ENCODE results near the gene ARL4A. TPM values are rescaled to one million over a fixed set of nuclear protein-coding genes. Genes with fewer than 3 reads are reported as not detected.

Gene ARL4A
- total RNA-seq, 2 experiments from 2014 or later: 72.5 to 75.9 TPM

- Histone ChIP-seq H3K4me1 (ENCODE audit: insufficient read depth, low read length) (no peaks in the 10 kb centered on the region), H3K9me3 (ENCODE audit: control insufficient read depth in 1 of 2, insufficient read depth in 1 of 2, low read length in 2 of 2) (no peaks in the 10 kb centered on the region), H3K4me3 (ENCODE audit: low read length) (no peak overlapping the region), H3K27me3 (ENCODE audit: control insufficient read depth in 1 of 2, insufficient read depth in 2 of 2, low read length in 2 of 2) (no peaks in the 10 kb centered on the region), H3K27ac (ENCODE audit: low read depth in 1 of 2, low read length in 2 of 2) (no peak overlapping the region), H3K36me3 (ENCODE audit: insufficient read depth, low read length) (no peaks in the 10 kb centered on the region)
- H3K4me1 Mint-ChIP-seq (ENCODE audit: low read depth): peaks cover 11% of the 10 kb centered on the region
- intact Hi-C loops (cut with DNase I, micrococcal nuclease): loop anchor here in 1 of 2 experiments (10.0 kb wide), 1 partner anchor 127 kb away; no protein-coding TSS in a partner anchor
- no peaks in the 10 kb centered on the region for H3K9me3 Mint-ChIP-seq
- no peak overlapping the region for H3K27ac Mint-ChIP-seq
- DNase-seq: no peak
- H3K4me3 Mint-ChIP-seq: no peak overlapping the region
- ChIA-PET POLR2A (interaction anchor here (2.1 kb wide), 1 partner anchor 52 kb away, joined by 6 read pairs; no protein-coding TSS in a partner anchor), CTCF (interaction anchor here (1.0 kb wide), 1 partner anchor 51 kb away, joined by 4 read pairs; the partner anchor contains the start of gene ARL4A)
- no peaks in the 10 kb centered on the region for H3K27me3 Mint-ChIP-seq
- ATAC-seq (ENCODE audit: poor library complexity): no peak
- TF ChIP-seq, protein P1, sequence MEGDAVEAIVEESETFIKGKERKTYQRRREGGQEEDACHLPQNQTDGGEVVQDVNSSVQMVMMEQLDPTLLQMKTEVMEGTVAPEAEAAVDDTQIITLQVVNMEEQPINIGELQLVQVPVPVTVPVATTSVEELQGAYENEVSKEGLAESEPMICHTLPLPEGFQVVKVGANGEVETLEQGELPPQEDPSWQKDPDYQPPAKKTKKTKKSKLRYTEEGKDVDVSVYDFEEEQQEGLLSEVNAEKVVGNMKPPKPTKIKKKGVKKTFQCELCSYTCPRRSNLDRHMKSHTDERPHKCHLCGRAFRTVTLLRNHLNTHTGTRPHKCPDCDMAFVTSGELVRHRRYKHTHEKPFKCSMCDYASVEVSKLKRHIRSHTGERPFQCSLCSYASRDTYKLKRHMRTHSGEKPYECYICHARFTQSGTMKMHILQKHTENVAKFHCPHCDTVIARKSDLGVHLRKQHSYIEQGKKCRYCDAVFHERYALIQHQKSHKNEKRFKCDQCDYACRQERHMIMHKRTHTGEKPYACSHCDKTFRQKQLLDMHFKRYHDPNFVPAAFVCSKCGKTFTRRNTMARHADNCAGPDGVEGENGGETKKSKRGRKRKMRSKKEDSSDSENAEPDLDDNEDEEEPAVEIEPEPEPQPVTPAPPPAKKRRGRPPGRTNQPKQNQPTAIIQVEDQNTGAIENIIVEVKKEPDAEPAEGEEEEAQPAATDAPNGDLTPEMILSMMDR (IDR thresholded peaks at IDR 0.05): no peak
- no peaks in the 10 kb centered on the region for H3K36me3 Mint-ChIP-seq (ENCODE audit: low read depth)
Measured at GRCh38 chr7:12737836-12738235, 50.4 kb downstream of the ARL4A start.

DNA sequence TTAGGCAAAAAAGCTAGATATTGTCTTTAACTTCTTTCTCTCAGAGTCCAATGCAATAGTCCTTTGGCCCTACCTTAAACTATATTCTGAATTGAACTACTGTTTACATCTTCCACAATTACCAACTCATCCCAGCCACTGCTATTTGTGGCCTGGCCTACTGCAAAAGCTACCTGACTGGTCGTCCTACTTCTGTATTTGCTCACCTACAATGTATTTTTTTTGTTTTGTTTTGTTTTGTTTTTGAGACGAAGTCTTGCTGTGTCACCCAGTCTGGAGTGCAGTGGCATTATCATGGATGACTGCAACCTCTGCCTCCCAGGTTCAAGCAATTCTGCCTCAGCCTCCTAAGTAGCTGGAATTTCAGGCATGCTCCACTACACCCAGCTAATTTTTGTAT is 51.2 kb downstream of the ARL4A start:
- TF ChIP-seq, protein P1 (IDR thresholded peaks at IDR 0.05): no peak
- ATAC-seq (ENCODE audit: poor library complexity): no peak
- DNase-seq: no peak
- ChIA-PET CTCF (interaction anchor here (0.9 to 1.0 kb wide), 2 partner anchors 51 to 64 kb away, joined by 3 to 4 read pairs; partner anchors contain the start of gene ARL4A), POLR2A (interaction anchor here (2.1 kb wide), 1 partner anchor 52 kb away, joined by 6 read pairs; no protein-coding TSS in a partner anchor)
- Histone ChIP-seq H3K9me3 (ENCODE audit: control insufficient read depth in 1 of 2, insufficient read depth in 1 of 2, low read length in 2 of 2) (no peaks in the 10 kb centered on the region), H3K4me3 (ENCODE audit: low read length) (no peak overlapping the region), H3K36me3 (ENCODE audit: insufficient read depth, low read length) (no peaks in the 10 kb centered on the region), H3K27me3 (ENCODE audit: control insufficient read depth in 1 of 2, insufficient read depth in 2 of 2, low read length in 2 of 2) (no peaks in the 10 kb centered on the region), H3K4me1 (ENCODE audit: insufficient read depth, low read length) (no peaks in the 10 kb centered on the region), H3K27ac (ENCODE audit: low read depth in 1 of 2, low read length in 2 of 2) (no peak overlapping the region)
- Mint-ChIP-seq H3K27me3 (no peaks in the 10 kb centered on the region), H3K27ac (no peak overlapping the region), H3K4me3 (no peak overlapping the region), H3K36me3 (ENCODE audit: low read depth) (no peaks in the 10 kb centered on the region), H3K4me1 (ENCODE audit: low read depth) (peaks cover 11% of the 10 kb centered on the region), H3K9me3 (no peaks in the 10 kb centered on the region)
- intact Hi-C loops (cut with DNase I, micrococcal nuclease): loop anchor here in 1 of 2 experiments (10.0 kb wide), 1 partner anchor 126 kb away; no protein-coding TSS in a partner anchor

Other genes with a start within 250 kb of the ARL4A start
- gene SCIN, start 116.9 kb upstream of the ARL4A start, total RNA-seq: under 1 TPM in 1 of 2 experiments, not detected in 1; 0.08 TPM

All from CD4-positive, alpha-beta T cell (primary cell).